ENCODE data around the gene BNC2. TPM values are rescaled to one million over a fixed set of nuclear protein-coding genes. Genes with fewer than 3 reads are reported as not detected.
"Not testable (repeated sequence)": the region's sequence is repeated elsewhere in the genome, so short reads cannot be mapped to it uniquely, and the experiment has no call there.

BNC2 gene
- total RNA-seq, 2 donors from 2014 or later, result not detected

DNA sequence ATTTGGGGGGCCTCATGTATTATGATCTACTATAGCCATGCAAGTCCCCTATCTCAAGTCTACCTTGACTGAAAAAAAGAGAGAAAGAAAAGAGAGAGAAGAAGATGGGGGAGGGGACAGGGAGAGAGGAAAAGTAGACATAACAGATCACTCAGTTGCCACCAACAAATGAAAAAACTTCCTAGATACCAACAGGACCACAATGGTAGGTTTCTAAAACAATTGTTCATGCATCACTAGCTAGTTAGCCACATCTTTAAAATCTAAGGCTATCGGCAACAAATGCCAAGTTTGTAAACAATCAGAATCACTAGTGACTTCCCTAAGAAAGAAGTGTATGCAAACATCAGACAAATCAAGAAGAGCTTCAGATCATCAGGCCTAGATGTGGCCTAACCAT is 328.2 kb downstream of the BNC2 start:
- Mint-ChIP-seq H3K36me3 (ENCODE audit: low read depth) (no peaks in the 10 kb centered on the region), H3K27ac (no peak overlapping the region), H3K4me3 (no peak overlapping the region), H3K27me3 (no peaks in the 10 kb centered on the region), H3K4me1 (no peaks in the 10 kb centered on the region)
- DNase-seq (no peak), ATAC-seq (no peak)
- no peaks in the 10 kb centered on the region for H3K9me3 ChIP-seq (ENCODE audit: control insufficient read depth, low read length, poor library complexity, severe bottlenecking)

GRCh38 chr9:16540743-16541613 is 329.5 kb downstream of the BNC2 start:
- H3K27ac Mint-ChIP-seq, result no peak overlapping the region

DNA sequence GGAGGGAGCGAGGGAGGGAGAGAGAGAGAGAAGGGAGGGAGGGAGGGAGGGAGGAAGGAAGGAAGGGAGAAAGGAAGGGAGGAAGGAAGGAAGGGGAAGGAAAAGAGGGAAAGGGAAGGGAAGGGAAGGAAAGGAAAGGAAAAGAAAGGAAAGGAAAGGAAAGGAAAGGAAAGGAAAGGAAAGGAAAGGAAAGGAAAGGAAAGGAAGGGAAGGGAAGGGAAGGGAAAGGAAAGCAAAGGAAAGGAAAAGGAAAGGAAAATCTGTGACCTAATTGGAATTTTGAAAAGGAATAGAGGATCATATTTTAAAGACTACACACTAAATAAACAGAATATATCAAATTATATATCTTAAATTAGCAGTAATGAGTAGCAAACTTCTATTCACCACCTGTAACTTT is 330.8 kb downstream of the BNC2 start:
- not testable (repeated sequence) for H3K9me3 ChIP-seq (ENCODE audit: control insufficient read depth, low read length, poor library complexity, severe bottlenecking); H3K27me3 Mint-ChIP-seq; ATAC-seq; DNase-seq; H3K4me3 Mint-ChIP-seq; H3K36me3 Mint-ChIP-seq (ENCODE audit: low read depth); H3K4me1 Mint-ChIP-seq; H3K27ac Mint-ChIP-seq

More at GRCh38 chr9:16540743-16541613, 329.5 kb downstream of the BNC2 start:
- no peak overlapping the region for H3K4me3 Mint-ChIP-seq
- ATAC-seq (no peak), DNase-seq (no peak)
- no peaks in the 10 kb centered on the region for H3K36me3 Mint-ChIP-seq (ENCODE audit: low read depth)
- H3K9me3 ChIP-seq (ENCODE audit: control insufficient read depth, low read length, poor library complexity, severe bottlenecking), result no peaks in the 10 kb centered on the region
- no peaks in the 10 kb centered on the region for H3K27me3 Mint-ChIP-seq
- H3K4me1 Mint-ChIP-seq, result no peaks in the 10 kb centered on the region

GRCh38 chr9:16535555-16535954 is 334.9 kb downstream of the BNC2 start:
- ATAC-seq (no peak), DNase-seq (no peak)
- Mint-ChIP-seq H3K4me1 (no peaks in the 10 kb centered on the region), H3K4me3 (no peak overlapping the region), H3K27me3 (no peaks in the 10 kb centered on the region), H3K36me3 (ENCODE audit: low read depth) (no peaks in the 10 kb centered on the region), H3K27ac (no peak overlapping the region)
- H3K9me3 ChIP-seq (ENCODE audit: control insufficient read depth, low read length, poor library complexity, severe bottlenecking), result no peaks in the 10 kb centered on the region

DNA sequence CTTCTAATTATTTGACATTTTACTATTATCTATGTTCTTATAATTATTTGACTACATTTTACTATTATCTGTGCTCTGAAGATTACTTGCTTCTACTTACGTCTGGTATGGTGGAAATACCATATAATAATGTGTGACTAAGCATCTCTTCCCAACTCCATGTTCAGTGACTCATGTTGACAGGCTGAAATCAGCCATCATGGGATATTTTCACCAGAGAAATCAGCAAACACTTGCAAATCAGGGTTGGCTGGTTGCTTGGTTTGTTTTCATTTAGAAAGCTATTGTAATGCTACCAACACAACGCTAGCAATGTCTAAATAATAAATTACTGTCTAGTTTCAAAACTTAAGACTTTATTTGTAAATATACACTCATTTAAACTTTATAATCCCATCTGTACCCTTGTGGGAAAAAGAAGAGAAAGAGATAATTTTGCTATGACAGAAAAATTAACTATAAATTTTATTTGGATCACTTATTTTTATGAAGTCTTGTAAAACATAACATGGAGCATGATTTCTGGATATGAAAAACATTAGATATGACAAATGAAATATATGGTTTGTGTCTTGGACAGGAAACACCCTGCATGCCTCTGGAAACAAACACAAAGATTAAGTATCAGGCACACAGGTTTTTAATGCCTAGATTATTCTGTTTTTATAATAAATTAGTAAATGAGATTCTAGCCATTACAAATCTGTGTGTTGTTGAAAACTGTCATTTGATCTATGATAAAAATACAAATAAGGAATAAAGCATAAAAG is 337.6 kb downstream of the BNC2 start:
- H3K4me3 Mint-ChIP-seq, result no peak overlapping the region
- H3K36me3 Mint-ChIP-seq (ENCODE audit: low read depth), result no peaks in the 10 kb centered on the region
- no peaks in the 10 kb centered on the region for H3K9me3 ChIP-seq (ENCODE audit: control insufficient read depth, low read length, poor library complexity, severe bottlenecking)
- no peak for DNase-seq
- no peaks in the 10 kb centered on the region for H3K27me3 Mint-ChIP-seq
- no peaks in the 10 kb centered on the region for H3K4me1 Mint-ChIP-seq
- H3K27ac Mint-ChIP-seq, result no peak overlapping the region
- no peak for ATAC-seq

- H3K27ac Mint-ChIP-seq, result no peak overlapping the region
- H3K36me3 Mint-ChIP-seq (ENCODE audit: low read depth), result no peaks in the 10 kb centered on the region
These were observed 338.2 kb downstream of the BNC2 start for GRCh38 chr9:16532272-16532671.

GRCh38 chr9:16530669-16531642 is 339.5 kb downstream of the BNC2 start:
- Mint-ChIP-seq H3K27me3 (no peaks in the 10 kb centered on the region), H3K4me1 (no peaks in the 10 kb centered on the region), H3K36me3 (ENCODE audit: low read depth) (no peaks in the 10 kb centered on the region), H3K27ac (no peak overlapping the region), H3K4me3 (no peak overlapping the region)
- H3K9me3 ChIP-seq (ENCODE audit: control insufficient read depth, low read length, poor library complexity, severe bottlenecking), result no peaks in the 10 kb centered on the region
- ATAC-seq, result no peak
- no peak for DNase-seq

More at GRCh38 chr9:16532272-16532671, 338.2 kb downstream of the BNC2 start:
- Mint-ChIP-seq H3K4me1 (no peaks in the 10 kb centered on the region), H3K4me3 (no peak overlapping the region), H3K27me3 (no peaks in the 10 kb centered on the region)
- ATAC-seq (no peak), DNase-seq (no peak)
- no peaks in the 10 kb centered on the region for H3K9me3 ChIP-seq (ENCODE audit: control insufficient read depth, low read length, poor library complexity, severe bottlenecking)

DNA sequence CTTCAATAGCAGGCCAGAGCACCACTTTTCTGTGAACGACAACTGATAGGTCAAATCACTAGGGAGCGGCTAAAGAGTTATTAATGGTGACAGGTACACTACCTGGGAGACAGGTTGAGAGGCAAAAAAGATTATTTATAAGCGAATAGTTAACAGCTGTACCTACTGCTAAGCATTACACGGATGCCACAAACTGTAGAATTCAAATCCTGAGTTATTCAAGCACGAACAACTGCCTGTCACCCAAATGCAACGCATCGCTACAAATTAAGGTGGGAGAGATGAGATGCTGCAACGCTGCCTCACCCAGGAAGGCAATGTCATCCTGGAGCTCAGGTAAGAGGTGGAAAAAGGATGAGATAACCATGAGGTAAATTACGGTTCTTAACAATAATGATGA is 342.9 kb downstream of the BNC2 start:
- H3K9me3 ChIP-seq (ENCODE audit: control insufficient read depth, low read length, poor library complexity, severe bottlenecking), result no peaks in the 10 kb centered on the region
- no peaks in the 10 kb centered on the region for H3K4me1 Mint-ChIP-seq
- ATAC-seq (no peak), DNase-seq (no peak)
- H3K27me3 Mint-ChIP-seq, result no peaks in the 10 kb centered on the region
- H3K36me3 Mint-ChIP-seq (ENCODE audit: low read depth), result no peaks in the 10 kb centered on the region
- no peak overlapping the region for H3K4me3 Mint-ChIP-seq
- H3K27ac Mint-ChIP-seq, result no peak overlapping the region

DNA sequence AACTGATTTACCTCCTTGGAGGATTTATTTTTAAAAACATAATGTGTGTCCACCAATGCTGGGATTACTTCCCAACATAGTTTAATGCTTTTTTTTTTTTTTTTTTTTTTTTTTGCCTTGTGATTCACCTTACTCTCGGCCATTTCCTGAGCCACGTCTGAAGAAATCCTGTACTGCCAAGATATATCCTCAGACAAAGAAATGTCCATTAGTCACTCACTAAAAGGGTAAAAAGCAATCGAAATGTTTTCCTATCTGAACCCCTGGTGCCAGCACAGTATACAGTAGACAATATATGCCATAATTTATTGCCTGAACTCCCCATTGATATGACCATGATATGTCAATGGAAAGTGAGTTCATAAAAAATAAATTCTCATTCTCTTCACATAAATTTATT is 344.1 kb downstream of the BNC2 start:
- H3K9me3 ChIP-seq (ENCODE audit: control insufficient read depth, low read length, poor library complexity, severe bottlenecking), result no peaks in the 10 kb centered on the region
- Mint-ChIP-seq H3K36me3 (ENCODE audit: low read depth) (no peaks in the 10 kb centered on the region), H3K27me3 (no peaks in the 10 kb centered on the region), H3K4me1 (no peaks in the 10 kb centered on the region), H3K4me3 (no peak overlapping the region), H3K27ac (no peak overlapping the region)
- DNase-seq, result no peak
- ATAC-seq, result no peak

GRCh38 chr9:16524823-16525222 is 345.6 kb downstream of the BNC2 start:
- Mint-ChIP-seq H3K27me3 (no peaks in the 10 kb centered on the region), H3K27ac (no peak overlapping the region), H3K4me1 (no peaks in the 10 kb centered on the region), H3K36me3 (ENCODE audit: low read depth) (no peaks in the 10 kb centered on the region), H3K4me3 (no peak overlapping the region)
- no peak for ATAC-seq
- no peak for DNase-seq
- no peaks in the 10 kb centered on the region for H3K9me3 ChIP-seq (ENCODE audit: control insufficient read depth, low read length, poor library complexity, severe bottlenecking)

DNA sequence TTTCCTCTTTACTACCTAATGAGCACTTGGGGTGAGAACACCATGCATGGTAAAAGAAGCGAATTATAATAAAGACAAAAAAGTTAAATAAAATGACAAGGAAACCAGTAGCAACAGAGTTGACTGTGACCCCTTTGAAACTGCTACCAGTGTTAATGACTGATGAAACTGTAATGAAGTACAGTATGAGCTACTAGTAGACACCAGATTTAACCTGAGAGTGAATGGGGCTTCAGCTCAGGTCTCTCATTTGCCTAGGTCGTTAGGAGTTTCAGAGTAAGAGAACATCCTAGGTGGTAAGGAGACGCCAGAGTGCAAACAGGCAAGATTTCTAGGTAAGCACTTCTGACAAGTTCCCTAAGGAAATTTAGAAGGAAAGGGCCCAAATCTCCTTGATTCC is 346.4 kb downstream of the BNC2 start:
- H3K27ac Mint-ChIP-seq, result no peak overlapping the region
- no peaks in the 10 kb centered on the region for H3K36me3 Mint-ChIP-seq (ENCODE audit: low read depth)
- H3K9me3 ChIP-seq (ENCODE audit: control insufficient read depth, low read length, poor library complexity, severe bottlenecking), result no peaks in the 10 kb centered on the region
- H3K4me3 Mint-ChIP-seq, result no peak overlapping the region
- H3K27me3 Mint-ChIP-seq, result no peaks in the 10 kb centered on the region
- H3K4me1 Mint-ChIP-seq, result no peaks in the 10 kb centered on the region
- ATAC-seq (no peak), DNase-seq (no peak)

- Mint-ChIP-seq H3K4me1 (no peaks in the 10 kb centered on the region), H3K27ac (no peak overlapping the region), H3K36me3 (ENCODE audit: low read depth) (no peaks in the 10 kb centered on the region), H3K27me3 (no peaks in the 10 kb centered on the region), H3K4me3 (no peak overlapping the region)
- ATAC-seq (no peak), DNase-seq (no peak)
- no peaks in the 10 kb centered on the region for H3K9me3 ChIP-seq (ENCODE audit: control insufficient read depth, low read length, poor library complexity, severe bottlenecking)
These were observed 348.5 kb downstream of the BNC2 start for GRCh38 chr9:16521868-16522411.

Data from T-helper 17 cell (primary cell).